Measurements from ENCODE around the gene ADAMTSL2.

The ADAMTSL2 gene

DNA sequence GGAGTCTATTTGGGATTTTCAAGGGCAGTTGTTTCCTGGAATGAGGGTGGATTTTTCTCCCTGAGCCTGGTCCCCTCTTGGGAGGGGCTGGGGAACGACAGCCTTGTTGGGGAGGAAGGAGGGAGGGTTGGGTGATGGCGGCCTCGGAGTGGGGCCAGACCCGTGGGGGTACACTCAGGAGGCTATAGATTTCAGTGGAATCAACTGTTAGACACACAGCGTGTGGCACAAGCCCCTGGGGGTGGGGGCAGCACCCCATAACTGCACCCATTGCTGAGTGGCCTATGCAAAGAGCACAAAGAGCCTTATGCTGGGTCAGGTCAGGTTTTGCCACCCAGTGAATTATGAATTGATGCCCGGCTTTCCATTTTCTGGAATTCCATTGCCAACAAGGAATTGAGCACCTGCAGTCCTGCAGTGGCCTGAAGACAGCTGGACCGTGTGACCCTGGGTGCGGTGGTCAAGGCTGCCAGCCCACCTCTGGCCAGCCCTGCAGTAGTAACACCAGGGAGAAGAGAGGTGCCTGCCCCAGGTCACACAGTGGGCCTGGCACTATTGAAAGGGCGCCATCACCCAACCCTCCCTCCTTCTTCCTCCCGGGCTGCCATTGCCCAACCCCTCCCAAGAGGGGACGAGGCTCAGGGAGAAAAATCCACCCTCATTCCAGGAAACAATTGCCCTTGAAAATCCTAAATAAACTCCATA lies 18.1 kb upstream of the ADAMTSL2 start:
- H3K4me3 ChIP-seq (ENCODE audit: low read length) = no peak overlapping the region
- TF ChIP-seq CTCF (conservative IDR thresholded peaks at IDR 0.05; ENCODE audit: low read length) = no peak
- DNase-seq (ENCODE audit: low read depth) = no peak

DNA sequence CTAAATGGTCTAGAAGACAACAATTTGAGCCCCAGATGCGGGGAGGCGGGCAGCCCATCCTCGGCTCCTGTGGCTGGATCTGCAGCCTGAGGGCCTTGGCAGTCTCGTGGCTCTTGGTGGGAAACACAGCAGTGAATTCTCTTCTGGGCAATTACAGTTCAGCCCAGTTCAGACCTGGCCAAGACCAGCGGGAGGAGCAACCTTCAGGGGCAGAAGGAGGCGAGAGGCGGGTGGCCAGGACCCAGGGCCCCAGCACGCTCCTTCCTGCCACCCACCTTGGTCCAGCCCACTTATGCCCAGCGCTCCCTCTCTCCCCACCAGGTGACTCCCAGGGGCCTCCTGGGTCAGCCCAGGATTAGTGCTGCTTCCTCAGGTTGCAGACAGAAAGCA lies 17.5 kb upstream of the ADAMTSL2 start:
- no peak overlapping the region for H3K4me3 ChIP-seq (ENCODE audit: low read length)
- no peak for TF ChIP-seq CTCF (conservative IDR thresholded peaks at IDR 0.05; ENCODE audit: low read length)

GRCh38 chr9:133517711-133518110 lies 16.8 kb upstream of the ADAMTSL2 start:
- TF ChIP-seq CTCF (conservative IDR thresholded peaks at IDR 0.05; ENCODE audit: low read length) = no peak
- DNase-seq (ENCODE audit: low read depth) = no peak
- H3K4me3 ChIP-seq (ENCODE audit: low read length) = no peak overlapping the region

More for the DNA sequence above, 17.5 kb upstream of the ADAMTSL2 start:
- DNase-seq (ENCODE audit: low read depth) = no peak

GRCh38 chr9:133518200-133518599 lies 16.3 kb upstream of the ADAMTSL2 start:
- no peak overlapping the region for H3K4me3 ChIP-seq (ENCODE audit: low read length)
- no peak for DNase-seq (ENCODE audit: low read depth)
- TF ChIP-seq CTCF (conservative IDR thresholded peaks at IDR 0.05; ENCODE audit: low read length) = no peak

GRCh38 chr9:133518706-133519449 lies 15.6 kb upstream of the ADAMTSL2 start:
- TF ChIP-seq CTCF (conservative IDR thresholded peaks at IDR 0.05; ENCODE audit: low read length) = no peak
- DNase-seq (ENCODE audit: low read depth) = no peak
- H3K4me3 ChIP-seq (ENCODE audit: low read length) = no peak overlapping the region

DNA sequence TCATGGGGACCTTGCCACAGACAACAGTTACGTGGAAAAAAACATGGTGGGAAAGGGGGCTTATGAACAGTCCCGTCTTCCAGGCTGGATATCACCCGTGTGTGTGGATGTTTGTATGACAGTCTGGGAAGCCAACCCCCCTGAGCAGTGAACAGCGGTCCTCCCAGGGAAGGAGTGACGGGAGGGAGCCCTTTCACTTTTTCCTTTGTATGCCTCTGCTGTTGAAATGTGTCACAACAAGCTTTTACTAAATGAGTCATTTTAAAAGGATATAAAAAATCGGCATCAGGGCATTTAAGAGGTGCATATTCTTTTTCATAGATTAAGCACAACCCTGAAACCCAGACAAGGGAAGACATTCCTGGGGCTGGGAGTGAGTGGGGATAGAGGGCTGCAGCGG lies 14.8 kb upstream of the ADAMTSL2 start:
- no peak for DNase-seq (ENCODE audit: low read depth)
- TF ChIP-seq CTCF (conservative IDR thresholded peaks at IDR 0.05; ENCODE audit: low read length) = no peak
- no peak overlapping the region for H3K4me3 ChIP-seq (ENCODE audit: low read length)

All from AG10803 (cell line).